DND-41 (cell line): ENCODE measurements around the gene KRT81.

Source experiments
- EZH2 ChIP-seq: IDR thresholded peaks from 3 replicates; pipeline ENCODE4 v1.6.1; 2012; ENCODE audit warnings: borderline replicate concordance, low read depth, mild to moderate bottlenecking, moderate library complexity, low read length, inconsistent platforms; ENCODE audit not compliant: severe bottlenecking
- TF ChIP-seq, protein P1 (sequence below): IDR thresholded peaks from 2 replicates; pipeline ENCODE4 v1.5.1; 2012; ENCODE audit warnings: borderline replicate concordance, low read length, moderate library complexity, mild to moderate bottlenecking; ENCODE audit not compliant: poor library complexity, severe bottlenecking; ENCODE audit errors: extremely low read depth

DNA sequence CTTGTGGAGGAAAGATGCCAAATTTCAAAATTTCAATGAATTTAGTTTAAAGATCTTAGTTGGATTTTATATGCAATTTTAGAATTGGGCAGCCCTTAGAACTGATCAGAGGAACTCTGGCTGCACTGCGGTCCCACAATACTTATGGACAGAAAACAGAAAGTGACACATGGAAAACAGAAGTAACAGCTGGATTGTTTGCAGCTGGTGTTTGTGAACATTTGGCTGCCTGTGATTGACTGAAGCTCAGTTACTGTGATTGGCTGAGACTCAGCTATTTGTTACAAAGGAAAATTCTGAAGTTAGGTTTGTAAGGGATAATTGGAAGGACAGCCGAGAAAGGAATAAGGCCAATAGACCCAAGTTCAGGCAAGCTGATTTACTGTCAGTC, 26.9 kb downstream of the KRT81 start:
- TF ChIP-seq, protein P1, sequence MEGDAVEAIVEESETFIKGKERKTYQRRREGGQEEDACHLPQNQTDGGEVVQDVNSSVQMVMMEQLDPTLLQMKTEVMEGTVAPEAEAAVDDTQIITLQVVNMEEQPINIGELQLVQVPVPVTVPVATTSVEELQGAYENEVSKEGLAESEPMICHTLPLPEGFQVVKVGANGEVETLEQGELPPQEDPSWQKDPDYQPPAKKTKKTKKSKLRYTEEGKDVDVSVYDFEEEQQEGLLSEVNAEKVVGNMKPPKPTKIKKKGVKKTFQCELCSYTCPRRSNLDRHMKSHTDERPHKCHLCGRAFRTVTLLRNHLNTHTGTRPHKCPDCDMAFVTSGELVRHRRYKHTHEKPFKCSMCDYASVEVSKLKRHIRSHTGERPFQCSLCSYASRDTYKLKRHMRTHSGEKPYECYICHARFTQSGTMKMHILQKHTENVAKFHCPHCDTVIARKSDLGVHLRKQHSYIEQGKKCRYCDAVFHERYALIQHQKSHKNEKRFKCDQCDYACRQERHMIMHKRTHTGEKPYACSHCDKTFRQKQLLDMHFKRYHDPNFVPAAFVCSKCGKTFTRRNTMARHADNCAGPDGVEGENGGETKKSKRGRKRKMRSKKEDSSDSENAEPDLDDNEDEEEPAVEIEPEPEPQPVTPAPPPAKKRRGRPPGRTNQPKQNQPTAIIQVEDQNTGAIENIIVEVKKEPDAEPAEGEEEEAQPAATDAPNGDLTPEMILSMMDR = no peak
- TF ChIP-seq EZH2 = no peak
